ENCODE results near the gene ANKS3. TPM values are rescaled to one million over a fixed set of nuclear protein-coding genes. Genes with fewer than 3 reads are reported as not detected.

ANKS3 gene
- total and polyA plus RNA-seq, 4 donors, result 6.3 to 79.5 (median 29.2) TPM

DNA sequence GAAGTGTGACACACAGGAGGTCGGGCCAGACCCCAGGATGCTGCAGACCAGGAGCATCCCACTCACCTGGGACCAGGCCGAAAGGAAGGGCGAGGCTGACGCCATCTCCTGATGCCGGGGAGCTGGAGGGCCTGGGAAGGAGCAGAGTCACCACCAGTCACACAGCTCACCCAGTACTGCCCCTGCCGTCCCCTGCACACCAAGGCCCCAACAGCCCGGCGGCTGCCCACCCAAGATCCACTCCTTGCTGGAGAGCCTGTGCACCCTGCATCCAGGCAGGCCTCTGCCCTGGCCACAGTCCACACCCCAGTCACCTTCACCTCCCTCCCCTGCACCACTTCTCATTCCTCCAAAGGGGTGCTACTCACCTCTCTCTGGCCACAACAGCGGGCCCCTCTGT, 28.1 kb upstream of the ANKS3 start:
- Histone ChIP-seq H3K4me3 (ENCODE audit: low read length in 2 of 2) (no peak overlapping the region), H3K27ac (ENCODE audit: low read depth in 1 of 2, low read length in 2 of 2) (no peak overlapping the region), H3K27me3 (ENCODE audit: control insufficient read depth in 1 of 2, insufficient read depth in 2 of 2, low read length in 1 of 2) (no peaks in the 10 kb centered on the region), H3K9me3 (ENCODE audit: control insufficient read depth, low read length) (no peaks in the 10 kb centered on the region), H3K4me1 (ENCODE audit: control insufficient read depth in 1 of 2, insufficient read depth in 2 of 2, low read length in 2 of 2) (no peaks in the 10 kb centered on the region), H3K36me3 (ENCODE audit: control insufficient read depth in 1 of 2, insufficient read depth in 2 of 2, low read length in 1 of 2) (peaks cover 2 to 6% of the 10 kb centered on the region in 2 donors)
- no peak for DNase-seq
- intact Hi-C loops (cut with DNase I), result no loop called here
- 92 to 93% methylated on average over 9 of the region's 9 CpGs for WGBS, 2 donors
- no peak for ATAC-seq (ENCODE audit: low FRiP score)

DNA sequence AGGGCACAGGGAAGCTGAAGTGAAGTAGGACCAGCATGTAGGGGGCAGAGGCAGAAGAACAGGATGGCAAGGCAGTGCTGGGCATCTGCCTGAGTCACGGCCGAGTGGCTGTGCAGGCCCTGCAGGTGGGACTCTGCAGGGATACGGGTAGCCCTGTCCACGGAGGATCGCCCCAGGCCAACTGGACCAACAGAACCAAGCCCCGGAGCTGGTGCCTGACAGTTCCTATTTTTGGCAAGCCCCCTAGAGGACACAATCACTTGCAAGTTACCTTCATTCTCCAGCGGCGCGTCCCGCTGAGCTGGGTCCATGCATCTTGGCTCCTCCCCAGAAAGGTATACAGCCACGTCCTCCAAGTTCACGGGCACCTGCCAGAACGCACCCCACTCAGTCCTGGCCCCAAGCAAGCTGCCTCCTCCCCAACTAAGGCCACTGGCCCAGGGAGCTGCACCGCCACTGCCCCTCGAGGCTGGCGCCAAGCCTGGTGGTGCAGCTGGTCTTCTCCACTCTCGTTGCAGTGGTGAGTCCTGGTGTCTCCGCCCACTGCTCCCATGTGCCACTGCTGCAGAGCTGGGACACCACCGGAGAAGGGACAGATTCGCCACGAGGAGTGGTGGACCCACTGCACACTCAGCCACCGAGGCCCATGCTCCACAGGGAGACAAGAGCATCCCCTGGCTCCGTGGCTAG, 26.3 kb upstream of the ANKS3 start:
- WGBS, 2 donors, result 84 to 88% methylated on average over 23 of the region's 23 CpGs
- ATAC-seq (ENCODE audit: low FRiP score) (no peak), DNase-seq (no peak)
- Histone ChIP-seq H3K4me1 (ENCODE audit: control insufficient read depth in 1 of 2, insufficient read depth in 2 of 2, low read length in 2 of 2) (no peaks in the 10 kb centered on the region), H3K36me3 (ENCODE audit: control insufficient read depth in 1 of 2, insufficient read depth in 2 of 2, low read length in 1 of 2) (peaks cover 2 to 8% of the 10 kb centered on the region in 2 donors), H3K9me3 (ENCODE audit: control insufficient read depth, low read length) (no peaks in the 10 kb centered on the region), H3K27ac (ENCODE audit: low read depth in 1 of 2, low read length in 2 of 2) (no peak overlapping the region), H3K4me3 (ENCODE audit: low read length in 2 of 2) (no peak overlapping the region), H3K27me3 (ENCODE audit: control insufficient read depth in 1 of 2, insufficient read depth in 2 of 2, low read length in 1 of 2) (no peaks in the 10 kb centered on the region)
- intact Hi-C loops (cut with DNase I), result no loop called here

DNA sequence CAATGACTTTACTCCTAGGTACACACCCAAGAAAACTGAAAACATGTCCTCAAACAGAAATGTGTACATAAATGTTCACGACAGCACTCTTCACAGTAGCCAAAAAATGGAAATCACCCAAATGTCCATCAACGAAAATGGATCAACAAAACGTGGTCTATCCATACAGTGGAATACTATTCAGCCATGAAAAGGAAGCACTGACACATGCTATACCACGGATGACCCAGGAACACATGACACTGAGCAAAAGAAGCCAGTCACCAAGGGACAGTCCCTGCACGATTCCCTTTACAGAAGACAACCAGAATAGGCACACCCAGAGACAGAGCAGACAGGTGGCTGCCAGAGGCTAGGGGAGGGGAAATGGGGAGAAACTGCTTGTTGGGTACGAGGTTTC, 21.6 kb upstream of the ANKS3 start:
- intact Hi-C loops (cut with DNase I), result no loop called here
- Histone ChIP-seq H3K36me3 (ENCODE audit: control insufficient read depth in 1 of 2, insufficient read depth in 2 of 2, low read length in 1 of 2) (peaks cover 0 to 14% of the 10 kb centered on the region in 2 donors), H3K4me3 (ENCODE audit: low read length in 2 of 2) (no peak overlapping the region), H3K27ac (ENCODE audit: low read depth in 1 of 2, low read length in 2 of 2) (no peak overlapping the region), H3K27me3 (ENCODE audit: control insufficient read depth in 1 of 2, insufficient read depth in 2 of 2, low read length in 1 of 2) (no peaks in the 10 kb centered on the region), H3K9me3 (ENCODE audit: control insufficient read depth, low read length) (no peaks in the 10 kb centered on the region), H3K4me1 (ENCODE audit: control insufficient read depth in 1 of 2, insufficient read depth in 2 of 2, low read length in 2 of 2) (no peaks in the 10 kb centered on the region)
- no peak for DNase-seq
- no peak for ATAC-seq (ENCODE audit: low FRiP score)
- 97 to 98% methylated on average over 6 of the region's 6 CpGs for WGBS, 2 donors

DNA sequence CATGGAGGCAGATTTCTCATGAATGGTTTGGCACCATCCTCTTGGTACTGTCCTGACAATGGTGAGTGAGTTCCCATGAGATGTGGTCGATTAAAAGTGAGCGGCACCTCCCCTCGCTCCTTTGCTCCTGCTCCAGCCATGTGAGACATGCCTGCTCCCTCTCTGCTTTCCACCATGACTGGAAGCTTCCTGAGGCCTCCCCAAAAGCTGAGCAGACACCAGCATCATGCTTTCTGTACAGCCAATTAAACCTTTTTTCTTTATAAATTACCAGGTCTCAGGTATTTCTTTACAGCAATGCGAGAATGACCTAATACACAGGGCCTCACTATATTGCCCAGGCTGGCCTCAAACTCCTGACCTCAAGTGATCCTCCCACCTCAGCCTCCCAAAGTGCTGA, 20.8 kb upstream of the ANKS3 start:
- 97 to 98% methylated on average over 4 of the region's 4 CpGs for WGBS, 2 donors
- intact Hi-C loops (cut with DNase I), result no loop called here
- Histone ChIP-seq H3K4me3 (ENCODE audit: low read length in 2 of 2) (no peak overlapping the region), H3K36me3 (ENCODE audit: control insufficient read depth in 1 of 2, insufficient read depth in 2 of 2, low read length in 1 of 2) (peaks cover 0 to 8% of the 10 kb centered on the region in 2 donors), H3K27ac (ENCODE audit: low read depth in 1 of 2, low read length in 2 of 2) (no peak overlapping the region), H3K9me3 (ENCODE audit: control insufficient read depth, low read length) (no peaks in the 10 kb centered on the region), H3K27me3 (ENCODE audit: control insufficient read depth in 1 of 2, insufficient read depth in 2 of 2, low read length in 1 of 2) (no peaks in the 10 kb centered on the region), H3K4me1 (ENCODE audit: control insufficient read depth in 1 of 2, insufficient read depth in 2 of 2, low read length in 2 of 2) (no peaks in the 10 kb centered on the region)
- ATAC-seq (ENCODE audit: low FRiP score) (no peak), DNase-seq (no peak)

DNA sequence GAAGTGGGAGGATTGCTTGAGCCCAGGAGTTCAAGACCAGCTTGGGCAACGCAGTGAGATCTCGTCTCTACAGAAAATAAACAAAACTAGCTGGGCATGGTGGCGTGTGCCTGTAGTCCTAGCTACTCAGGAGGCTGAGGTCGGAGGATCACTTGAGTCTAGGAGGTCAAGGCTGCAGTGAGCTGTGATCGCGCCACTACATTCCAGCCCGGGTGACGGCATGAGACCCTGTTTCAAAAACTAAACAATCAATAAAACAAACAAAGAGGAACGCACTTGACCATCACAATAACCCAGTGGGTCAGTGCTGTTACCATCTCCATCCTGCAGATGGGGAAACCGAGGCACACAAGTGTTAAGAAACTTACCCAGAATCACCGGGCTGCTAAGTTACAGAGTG, 19.2 kb upstream of the ANKS3 start:
- Histone ChIP-seq H3K9me3 (ENCODE audit: control insufficient read depth, low read length) (no peaks in the 10 kb centered on the region), H3K4me1 (ENCODE audit: control insufficient read depth in 1 of 2, insufficient read depth in 2 of 2, low read length in 2 of 2) (no peaks in the 10 kb centered on the region), H3K27me3 (ENCODE audit: control insufficient read depth in 1 of 2, insufficient read depth in 2 of 2, low read length in 1 of 2) (no peaks in the 10 kb centered on the region), H3K4me3 (ENCODE audit: low read length in 2 of 2) (no peak overlapping the region), H3K27ac (ENCODE audit: low read depth in 1 of 2, low read length in 2 of 2) (no peak overlapping the region), H3K36me3 (ENCODE audit: control insufficient read depth in 1 of 2, insufficient read depth in 2 of 2, low read length in 1 of 2) (peaks cover 0 to 8% of the 10 kb centered on the region in 2 donors)
- intact Hi-C loops (cut with DNase I), result no loop called here
- 89 to 90% methylated on average over 11 of the region's 11 CpGs for WGBS, 2 donors
- ATAC-seq (ENCODE audit: low FRiP score), result no peak
- no peak for DNase-seq

DNA sequence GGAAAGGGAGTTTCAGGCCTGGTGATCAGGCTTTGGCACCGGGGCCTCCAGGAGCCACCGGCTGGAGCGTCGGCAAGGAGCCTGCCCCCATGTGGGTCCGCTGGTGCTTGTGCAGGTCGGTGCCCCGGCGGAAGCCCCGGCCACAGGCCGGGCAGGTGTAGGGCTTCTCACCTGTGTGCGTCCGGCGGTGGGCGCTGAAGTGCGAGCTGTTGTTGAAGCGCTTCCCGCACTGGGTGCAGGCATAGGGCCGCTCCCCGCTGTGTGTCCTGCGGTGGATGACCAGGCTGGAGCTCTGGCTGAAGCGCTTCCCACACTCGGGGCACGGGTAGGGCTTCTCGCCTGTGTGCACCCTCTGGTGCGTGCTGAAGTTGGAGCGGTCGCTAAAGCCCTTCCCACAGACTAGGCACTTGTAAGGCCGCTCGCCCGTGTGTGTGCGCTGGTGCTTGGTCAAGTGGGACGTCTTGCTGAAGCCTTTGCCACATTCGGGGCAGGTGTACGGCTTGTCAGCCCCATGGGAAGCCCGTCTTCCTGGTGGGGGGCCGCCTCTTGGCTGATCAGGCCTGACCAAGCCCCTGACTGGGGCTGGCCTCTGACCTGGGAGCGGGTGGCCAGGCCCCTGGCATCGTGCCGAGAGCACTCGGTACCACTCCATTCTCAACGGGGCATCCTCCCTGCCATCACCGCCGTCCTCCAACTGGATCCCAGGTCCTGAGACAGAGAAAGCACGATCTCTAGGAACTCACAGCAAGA, 18.5 kb upstream of the ANKS3 start:
- 95 to 96% methylated on average over 42 to 44 of the region's 44 CpGs for WGBS, 2 donors
- no peak overlapping the region for H3K27ac ChIP-seq (ENCODE audit: low read depth in 1 of 2, low read length in 2 of 2)
- H3K27me3 ChIP-seq (ENCODE audit: control insufficient read depth in 1 of 2, insufficient read depth in 2 of 2, low read length in 1 of 2), result no peaks in the 10 kb centered on the region
- H3K4me3 ChIP-seq (ENCODE audit: low read length in 2 of 2), result no peak overlapping the region
- ATAC-seq (ENCODE audit: low FRiP score), result no peak
- H3K4me1 ChIP-seq (ENCODE audit: control insufficient read depth in 1 of 2, insufficient read depth in 2 of 2, low read length in 2 of 2), result no peaks in the 10 kb centered on the region
- H3K9me3 ChIP-seq (ENCODE audit: control insufficient read depth, low read length), result no peaks in the 10 kb centered on the region
- intact Hi-C loops (cut with DNase I), result no loop called here
- H3K36me3 ChIP-seq (ENCODE audit: control insufficient read depth in 1 of 2, insufficient read depth in 2 of 2, low read length in 1 of 2), result peaks cover 0 to 8% of the 10 kb centered on the region in 2 donors
- DNase-seq, result no peak

DNA sequence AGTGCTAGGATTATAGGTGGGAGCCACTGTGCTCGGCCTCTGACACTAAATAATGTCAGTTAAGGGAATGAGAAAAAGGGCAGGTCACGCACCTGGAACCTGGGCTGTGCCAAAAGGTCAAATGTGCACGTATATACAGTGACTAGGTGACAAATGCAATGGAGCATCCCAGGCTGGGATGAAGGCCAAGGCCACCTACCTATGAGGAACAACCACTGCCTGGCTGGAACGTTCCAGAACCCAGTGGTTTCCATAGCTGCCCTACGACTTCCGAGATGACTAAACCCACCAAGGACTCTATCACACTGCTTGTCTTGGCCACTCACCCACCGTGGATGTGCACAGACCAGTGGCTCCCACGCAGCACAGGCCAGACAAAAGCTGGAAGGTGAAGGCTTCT, 16.8 kb upstream of the ANKS3 start:
- H3K27me3 ChIP-seq (ENCODE audit: control insufficient read depth in 1 of 2, insufficient read depth in 2 of 2, low read length in 1 of 2), result no peaks in the 10 kb centered on the region
- intact Hi-C loops (cut with DNase I), result no loop called here
- no peak for ATAC-seq (ENCODE audit: low FRiP score)
- WGBS, 2 donors, result 74 to 75% methylated on average over 8 of the region's 8 CpGs
- H3K4me3 ChIP-seq (ENCODE audit: low read length in 2 of 2), result no peak overlapping the region
- no peaks in the 10 kb centered on the region for H3K4me1 ChIP-seq (ENCODE audit: control insufficient read depth in 1 of 2, insufficient read depth in 2 of 2, low read length in 2 of 2)
- H3K9me3 ChIP-seq (ENCODE audit: control insufficient read depth, low read length), result no peaks in the 10 kb centered on the region
- H3K36me3 ChIP-seq (ENCODE audit: control insufficient read depth in 1 of 2, insufficient read depth in 2 of 2, low read length in 1 of 2), result peaks cover 0 to 8% of the 10 kb centered on the region in 2 donors
- H3K27ac ChIP-seq (ENCODE audit: low read depth in 1 of 2, low read length in 2 of 2), result no peak overlapping the region
- no peak for DNase-seq

DNA sequence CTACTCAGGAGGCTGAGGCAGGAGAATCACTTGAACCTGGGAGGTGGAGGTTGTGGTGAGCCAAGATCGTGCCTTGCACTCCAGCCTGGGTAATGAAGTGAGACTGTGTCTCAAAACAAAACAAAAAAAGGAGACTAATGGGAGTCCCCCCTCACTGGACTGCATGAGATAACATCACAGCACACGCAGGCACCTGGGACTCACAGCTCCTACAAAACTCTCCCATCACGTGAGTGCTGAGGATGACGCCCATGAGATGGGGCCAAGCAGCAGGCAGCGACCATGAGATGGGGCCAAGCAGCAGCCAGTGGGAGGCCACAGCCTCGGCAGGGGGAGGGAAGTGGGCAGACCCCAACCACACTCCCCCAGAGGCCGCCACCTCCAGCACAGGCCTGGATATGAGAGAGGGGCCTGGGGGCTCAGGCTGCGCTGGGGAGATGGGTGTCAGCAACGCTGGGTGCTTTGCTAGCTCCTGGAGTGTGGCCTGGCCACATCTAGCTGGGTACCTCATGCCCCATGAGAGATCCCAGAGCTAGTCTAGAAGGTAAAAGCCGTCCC, 15.7 kb upstream of the ANKS3 start:
- no peaks in the 10 kb centered on the region for H3K9me3 ChIP-seq (ENCODE audit: control insufficient read depth, low read length)
- no peak for ATAC-seq (ENCODE audit: low FRiP score)

More for the DNA sequence above, 15.7 kb upstream of the ANKS3 start:
- no peak for DNase-seq
- intact Hi-C loops (cut with DNase I), result no loop called here
- Histone ChIP-seq H3K27ac (ENCODE audit: low read depth in 1 of 2, low read length in 2 of 2) (no peak overlapping the region), H3K4me1 (ENCODE audit: control insufficient read depth in 1 of 2, insufficient read depth in 2 of 2, low read length in 2 of 2) (no peaks in the 10 kb centered on the region), H3K27me3 (ENCODE audit: control insufficient read depth in 1 of 2, insufficient read depth in 2 of 2, low read length in 1 of 2) (no peaks in the 10 kb centered on the region), H3K36me3 (ENCODE audit: control insufficient read depth in 1 of 2, insufficient read depth in 2 of 2, low read length in 1 of 2) (peaks cover 0 to 5% of the 10 kb centered on the region in 2 donors), H3K4me3 (ENCODE audit: low read length in 2 of 2) (no peak overlapping the region)
- WGBS, 2 donors, result 83 to 87% methylated on average over 10 of the region's 10 CpGs
